ENCODE results near the gene IBTK.

DNA sequence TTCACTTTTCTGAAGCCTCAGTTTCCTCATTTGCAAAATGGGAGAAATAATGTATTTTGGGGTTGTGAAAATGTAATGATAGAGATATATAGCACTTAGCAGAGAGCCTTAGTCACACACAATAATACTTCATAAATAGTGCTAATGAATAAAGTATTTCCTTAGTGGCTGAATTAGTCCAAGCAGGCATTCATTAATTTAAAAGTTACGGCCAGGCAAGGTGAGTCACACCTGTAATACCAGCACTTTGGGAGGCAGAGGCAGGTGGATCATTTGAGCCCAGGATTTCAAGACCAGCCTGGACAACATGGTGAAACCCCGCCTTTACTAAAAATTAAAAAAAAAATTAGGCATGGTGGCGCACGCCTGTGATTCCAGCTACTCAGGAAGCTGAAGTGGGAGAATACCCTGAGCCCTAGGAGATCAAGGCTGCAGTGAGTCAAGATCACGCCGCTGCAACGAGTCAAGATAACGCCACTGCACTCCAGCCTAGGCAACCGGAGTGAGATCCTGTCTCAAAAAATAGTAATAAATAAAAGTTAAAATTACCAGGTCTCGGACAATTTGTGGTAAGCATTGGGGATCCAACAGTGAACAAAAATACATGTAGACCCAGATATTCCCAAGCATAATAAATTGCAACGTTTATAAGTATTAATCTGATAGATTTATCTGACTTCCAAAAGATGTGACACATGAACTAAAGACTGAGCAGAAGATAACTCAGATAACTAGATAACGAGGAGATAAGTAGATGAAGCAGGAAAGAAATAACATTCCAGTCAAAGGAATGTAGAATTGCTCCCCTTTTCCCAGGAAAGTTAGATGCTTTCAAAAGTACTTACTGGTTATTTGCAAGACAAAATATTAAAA lies 2.1 kb upstream of the IBTK start:
- TF ChIP-seq EZH2phosphoT487 (IDR thresholded peaks at IDR 0.05; ENCODE audit: borderline replicate concordance): no peak
- TF ChIP-seq, protein P1, sequence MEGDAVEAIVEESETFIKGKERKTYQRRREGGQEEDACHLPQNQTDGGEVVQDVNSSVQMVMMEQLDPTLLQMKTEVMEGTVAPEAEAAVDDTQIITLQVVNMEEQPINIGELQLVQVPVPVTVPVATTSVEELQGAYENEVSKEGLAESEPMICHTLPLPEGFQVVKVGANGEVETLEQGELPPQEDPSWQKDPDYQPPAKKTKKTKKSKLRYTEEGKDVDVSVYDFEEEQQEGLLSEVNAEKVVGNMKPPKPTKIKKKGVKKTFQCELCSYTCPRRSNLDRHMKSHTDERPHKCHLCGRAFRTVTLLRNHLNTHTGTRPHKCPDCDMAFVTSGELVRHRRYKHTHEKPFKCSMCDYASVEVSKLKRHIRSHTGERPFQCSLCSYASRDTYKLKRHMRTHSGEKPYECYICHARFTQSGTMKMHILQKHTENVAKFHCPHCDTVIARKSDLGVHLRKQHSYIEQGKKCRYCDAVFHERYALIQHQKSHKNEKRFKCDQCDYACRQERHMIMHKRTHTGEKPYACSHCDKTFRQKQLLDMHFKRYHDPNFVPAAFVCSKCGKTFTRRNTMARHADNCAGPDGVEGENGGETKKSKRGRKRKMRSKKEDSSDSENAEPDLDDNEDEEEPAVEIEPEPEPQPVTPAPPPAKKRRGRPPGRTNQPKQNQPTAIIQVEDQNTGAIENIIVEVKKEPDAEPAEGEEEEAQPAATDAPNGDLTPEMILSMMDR (conservative IDR thresholded peaks at IDR 0.05; ENCODE audit: low read length): no peak

Measured in Loucy (cell line).